ENCODE data around the gene VEZF1.
"Not testable (repeated sequence)": the region's sequence is repeated elsewhere in the genome, so short reads cannot be mapped to it uniquely, and the experiment has no call there.

Gene VEZF1

DNA sequence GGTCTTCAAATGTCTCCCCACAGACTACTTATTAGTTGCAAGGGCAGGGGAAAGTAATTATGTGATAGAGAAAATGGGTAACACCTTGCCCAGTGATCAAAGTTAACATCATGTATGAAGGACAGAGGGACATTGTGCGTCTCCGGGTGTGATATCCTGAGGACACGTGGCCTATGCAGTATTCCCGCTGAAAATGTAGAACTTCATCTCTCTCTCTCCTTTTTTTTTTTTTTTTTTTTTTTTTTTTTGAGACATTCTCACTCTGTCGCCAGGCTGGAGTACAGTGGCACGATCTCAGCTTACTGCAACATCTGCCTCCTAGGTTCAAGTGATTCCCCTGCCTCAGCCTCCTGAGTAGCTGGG is 24.9 kb downstream of the VEZF1 start:
- DNase-seq (ENCODE audit: low read depth) = no peak
- H3K4me3 ChIP-seq (ENCODE audit: low read depth, low read length) = no peak overlapping the region
- TF ChIP-seq, protein P1, sequence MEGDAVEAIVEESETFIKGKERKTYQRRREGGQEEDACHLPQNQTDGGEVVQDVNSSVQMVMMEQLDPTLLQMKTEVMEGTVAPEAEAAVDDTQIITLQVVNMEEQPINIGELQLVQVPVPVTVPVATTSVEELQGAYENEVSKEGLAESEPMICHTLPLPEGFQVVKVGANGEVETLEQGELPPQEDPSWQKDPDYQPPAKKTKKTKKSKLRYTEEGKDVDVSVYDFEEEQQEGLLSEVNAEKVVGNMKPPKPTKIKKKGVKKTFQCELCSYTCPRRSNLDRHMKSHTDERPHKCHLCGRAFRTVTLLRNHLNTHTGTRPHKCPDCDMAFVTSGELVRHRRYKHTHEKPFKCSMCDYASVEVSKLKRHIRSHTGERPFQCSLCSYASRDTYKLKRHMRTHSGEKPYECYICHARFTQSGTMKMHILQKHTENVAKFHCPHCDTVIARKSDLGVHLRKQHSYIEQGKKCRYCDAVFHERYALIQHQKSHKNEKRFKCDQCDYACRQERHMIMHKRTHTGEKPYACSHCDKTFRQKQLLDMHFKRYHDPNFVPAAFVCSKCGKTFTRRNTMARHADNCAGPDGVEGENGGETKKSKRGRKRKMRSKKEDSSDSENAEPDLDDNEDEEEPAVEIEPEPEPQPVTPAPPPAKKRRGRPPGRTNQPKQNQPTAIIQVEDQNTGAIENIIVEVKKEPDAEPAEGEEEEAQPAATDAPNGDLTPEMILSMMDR (IDR thresholded peaks at IDR 0.05; ENCODE audit: low read depth, low read length, missing control alignments) = no peak

DNA sequence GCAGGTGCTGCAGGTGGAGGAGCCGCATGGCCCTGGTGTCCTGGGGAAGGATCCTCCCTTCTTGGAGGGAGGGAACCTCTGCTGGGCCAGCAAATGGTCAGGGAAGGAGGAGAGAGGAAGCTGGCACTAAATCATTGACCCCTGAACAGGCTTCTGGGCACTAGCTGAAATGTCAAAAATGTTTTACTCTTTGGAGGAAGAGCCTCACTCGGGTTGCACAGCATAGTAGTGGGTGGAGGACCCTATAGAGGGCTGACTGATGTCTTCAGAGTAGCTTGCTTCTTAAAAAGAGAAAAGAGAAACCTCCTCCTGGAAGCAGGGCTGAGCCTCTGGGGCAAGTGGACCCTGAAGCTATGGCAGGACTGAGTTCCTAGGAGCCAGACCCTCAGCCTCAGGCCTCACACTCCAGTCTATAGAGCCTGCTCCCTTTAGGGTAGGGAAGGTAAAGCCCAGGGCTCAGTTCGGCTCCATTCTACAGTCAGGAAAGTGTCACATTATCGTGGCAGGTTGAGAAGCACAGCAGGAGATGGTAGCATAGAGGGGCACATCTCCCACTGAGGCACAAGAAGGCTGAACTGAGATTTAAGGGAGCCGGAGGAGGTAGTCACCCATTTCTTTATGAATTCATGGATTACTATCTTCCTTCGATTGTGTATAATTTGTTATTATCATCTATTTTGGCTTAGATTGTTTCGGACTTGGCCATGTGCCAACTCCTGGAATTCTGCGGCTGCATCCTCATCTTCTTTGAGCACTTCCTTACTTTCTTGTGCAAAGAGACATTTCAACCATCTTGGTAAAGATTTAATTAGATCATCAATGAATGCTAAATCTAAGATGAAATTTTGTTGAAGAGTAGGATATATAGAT is 25.5 kb downstream of the VEZF1 start:
- DNase-seq (ENCODE audit: low read depth) = no peak
- TF ChIP-seq, protein P1 (IDR thresholded peaks at IDR 0.05; ENCODE audit: low read depth, low read length, missing control alignments) = no peak
- no peak overlapping the region for H3K4me3 ChIP-seq (ENCODE audit: low read depth, low read length)

DNA sequence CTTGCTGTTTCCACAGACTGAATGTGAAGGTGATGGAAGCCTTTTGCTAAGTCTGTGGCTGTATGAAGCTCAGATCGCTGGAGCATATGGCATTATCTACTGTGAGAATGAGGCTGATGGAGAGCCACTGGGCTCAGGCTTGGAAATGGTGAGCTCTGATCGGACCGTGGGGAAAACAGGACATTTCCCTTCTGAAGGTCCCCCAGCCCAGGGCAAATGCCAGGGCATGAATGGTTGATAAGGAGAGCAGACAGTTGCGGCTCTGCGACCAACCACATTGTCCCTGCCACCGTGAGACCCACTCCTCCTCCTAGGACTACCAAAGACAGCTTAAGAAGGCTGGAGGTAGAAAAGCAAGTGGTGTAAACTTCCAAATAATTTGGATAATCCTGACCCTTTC is 28.1 kb downstream of the VEZF1 start:
- TF ChIP-seq, protein P1 (IDR thresholded peaks at IDR 0.05; ENCODE audit: low read depth, low read length, missing control alignments) = no peak
- no peak for DNase-seq (ENCODE audit: low read depth)
- no peak overlapping the region for H3K4me3 ChIP-seq (ENCODE audit: low read depth, low read length)

- not testable (repeated sequence) for H3K4me3 ChIP-seq (ENCODE audit: low read depth, low read length); DNase-seq (ENCODE audit: low read depth)
Measured at GRCh38 chr17:57958391-57958790, 29.7 kb downstream of the VEZF1 start.

GRCh38 chr17:57957886-57958285 is 30.2 kb downstream of the VEZF1 start:
- DNase-seq (ENCODE audit: low read depth) = no peak
- TF ChIP-seq, protein P1 (IDR thresholded peaks at IDR 0.05; ENCODE audit: low read depth, low read length, missing control alignments) = no peak
- no peak overlapping the region for H3K4me3 ChIP-seq (ENCODE audit: low read depth, low read length)

GRCh38 chr17:57957120-57957850 is 30.8 kb downstream of the VEZF1 start:
- no peak for DNase-seq (ENCODE audit: low read depth)
- no peak overlapping the region for H3K4me3 ChIP-seq (ENCODE audit: low read depth, low read length)

More at GRCh38 chr17:57957120-57957850, 30.8 kb downstream of the VEZF1 start:
- TF ChIP-seq, protein P1 (IDR thresholded peaks at IDR 0.05; ENCODE audit: low read depth, low read length, missing control alignments) = no peak

All from GM12864 (cell line).